Measurements from ENCODE around the gene MYO15B.

MYO15B gene

DNA sequence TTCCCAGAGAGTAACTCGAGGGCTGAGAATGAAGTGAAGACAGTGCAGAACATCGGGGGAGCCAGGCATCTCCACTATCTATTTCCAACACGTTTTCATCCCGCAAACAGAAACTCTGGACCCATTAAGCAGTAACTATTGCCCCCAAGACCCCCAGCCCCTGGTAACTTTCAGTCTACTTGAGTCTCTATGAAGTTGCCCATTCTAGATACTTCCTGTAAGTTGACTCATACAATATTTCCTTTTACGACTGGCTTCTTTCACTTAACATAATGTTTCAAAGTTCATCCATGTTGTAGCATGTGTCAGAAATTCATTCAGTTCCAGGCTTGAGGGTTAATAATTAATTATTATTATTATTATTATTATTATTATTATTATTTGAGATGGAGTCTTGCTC is 19.5 kb downstream of the MYO15B start:
- no peak for DNase-seq

DNA sequence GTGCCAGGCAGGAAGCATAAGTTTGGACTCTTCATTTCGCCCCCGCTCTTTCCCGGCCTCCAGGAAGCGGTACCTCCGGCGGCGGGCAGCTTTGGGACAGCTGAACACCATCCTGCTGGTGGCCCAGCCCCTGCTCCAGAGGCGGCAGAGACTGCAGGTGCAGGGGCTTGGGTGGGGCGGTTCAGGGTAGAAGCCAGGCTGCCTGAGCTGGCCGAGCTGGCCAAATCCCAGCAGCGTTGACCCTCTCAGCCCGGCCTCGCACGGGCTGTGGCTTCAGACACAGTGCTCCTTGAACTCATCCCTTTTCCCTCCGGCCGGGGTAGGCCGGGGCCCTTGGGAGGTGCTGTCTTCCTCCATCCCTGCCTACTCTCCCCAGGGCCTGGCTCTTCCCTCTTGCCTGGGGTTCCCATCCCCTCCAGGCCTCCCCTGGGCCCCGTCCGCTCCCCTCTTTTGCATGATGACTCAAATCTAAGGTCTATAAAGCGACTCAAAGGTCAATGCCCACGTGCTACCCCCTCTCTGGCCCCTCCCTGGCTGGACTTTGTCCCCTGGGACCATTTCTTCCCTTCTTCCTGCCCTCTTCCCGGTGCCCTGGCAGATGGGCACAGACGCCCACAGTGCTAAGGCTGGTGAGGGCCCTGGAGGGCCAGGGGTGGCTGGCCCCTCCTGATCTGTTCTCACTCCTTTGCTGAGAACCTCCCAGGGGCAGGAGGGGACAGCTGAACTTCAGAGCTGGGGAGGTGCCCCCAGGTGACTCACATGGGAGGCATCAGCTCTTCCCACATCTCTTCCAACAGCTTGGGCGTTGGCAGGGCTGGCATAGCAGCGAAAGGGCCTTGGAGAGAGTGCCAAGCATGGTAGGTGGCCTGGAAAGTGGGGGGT is 22.7 kb downstream of the MYO15B start:
- no peak for DNase-seq

GRCh38 chr17:75611851-75612429 is 24.3 kb downstream of the MYO15B start:
- no peak for DNase-seq

DNA sequence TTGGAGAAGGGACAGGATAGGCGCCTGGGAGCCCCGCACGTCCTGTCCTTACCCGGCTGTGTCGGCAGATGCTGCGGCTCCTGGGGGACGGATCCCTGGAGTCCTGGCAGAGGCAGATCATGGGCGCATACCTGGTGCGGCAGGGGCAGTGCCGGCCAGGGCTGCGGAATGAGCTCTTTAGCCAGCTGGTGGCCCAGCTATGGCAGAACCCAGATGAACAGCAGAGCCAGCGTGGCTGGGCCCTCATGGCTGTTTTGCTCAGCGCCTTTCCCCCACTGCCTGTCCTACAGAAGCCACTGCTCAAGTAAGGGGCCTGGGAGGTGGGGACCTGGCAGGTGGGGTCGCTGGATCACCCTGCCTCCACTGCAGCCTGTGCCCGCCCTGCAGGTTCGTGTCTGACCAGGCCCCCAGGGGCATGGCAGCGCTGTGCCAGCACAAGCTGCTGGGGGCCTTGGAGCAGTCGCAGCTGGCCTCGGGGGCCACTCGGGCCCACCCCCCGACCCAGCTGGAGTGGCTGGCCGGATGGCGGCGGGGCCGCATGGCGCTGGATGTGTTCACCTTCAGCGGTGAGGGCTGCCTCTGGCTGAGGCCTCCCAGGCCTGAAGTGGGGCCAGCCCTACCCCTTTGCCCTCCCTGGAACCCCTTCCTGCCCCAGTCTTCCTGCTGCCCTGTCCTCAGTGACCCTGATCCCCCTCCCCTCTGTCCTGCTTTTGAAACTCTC is 25.5 kb downstream of the MYO15B start:
- no peak for DNase-seq

DNA sequence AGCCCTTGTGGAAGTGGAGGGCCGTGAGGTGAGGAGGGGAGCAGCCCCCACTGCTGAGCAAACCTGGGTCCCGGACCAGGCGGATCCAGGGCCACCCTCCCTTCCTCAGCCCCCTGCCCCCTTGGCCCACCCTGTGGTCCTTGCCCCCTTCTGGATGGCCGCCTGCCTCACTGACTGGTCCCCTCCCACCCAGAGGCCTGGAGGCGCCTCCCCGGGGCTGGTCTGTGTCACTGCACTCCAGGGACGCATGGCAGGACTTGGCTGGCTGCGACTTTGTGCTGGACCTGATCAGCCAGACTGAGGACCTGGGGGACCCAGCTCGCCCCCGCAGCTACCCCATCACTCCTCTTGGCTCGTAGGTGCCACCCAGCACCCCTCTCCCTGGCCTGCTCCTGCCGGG is 26.4 kb downstream of the MYO15B start:
- no peak for DNase-seq

DNA sequence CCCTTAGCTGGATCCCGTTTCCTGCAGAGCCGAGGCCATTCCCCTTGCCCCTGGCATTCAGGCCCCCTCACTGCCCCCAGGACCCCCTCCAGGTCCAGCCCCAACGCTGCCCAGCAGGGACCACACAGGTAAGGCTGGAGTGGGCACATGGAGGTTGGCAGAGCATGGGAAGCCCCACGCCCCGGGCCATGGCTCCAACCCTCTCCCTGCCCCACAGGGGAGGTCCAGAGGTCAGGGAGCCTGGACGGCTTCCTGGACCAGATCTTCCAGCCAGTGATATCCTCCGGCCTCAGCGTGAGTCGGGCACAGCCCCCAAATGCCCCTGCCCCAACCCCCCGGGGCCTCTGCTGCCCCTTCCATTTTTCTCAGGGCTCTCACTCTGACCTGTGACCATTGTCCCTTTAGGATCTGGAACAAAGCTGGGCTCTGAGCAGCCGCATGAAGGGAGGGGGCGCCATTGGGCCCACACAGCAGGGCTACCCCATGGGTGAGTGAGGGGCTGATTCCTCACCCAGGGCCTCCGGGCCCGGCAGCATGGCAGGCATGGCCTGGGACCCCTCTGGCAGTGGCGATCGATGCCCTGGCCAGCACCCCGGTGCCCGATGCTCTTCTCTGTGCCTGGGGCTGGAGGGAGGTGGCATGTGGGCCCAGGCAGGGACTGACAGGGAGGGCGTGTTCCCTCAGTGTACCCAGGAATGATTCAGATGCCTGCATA is 27.1 kb downstream of the MYO15B start:
- no peak for DNase-seq

- DNase-seq, result no peak
Measured at GRCh38 chr17:75615301-75615700, 27.7 kb downstream of the MYO15B start.

- no peak for DNase-seq
Measured at GRCh38 chr17:75616521-75617122, 29.0 kb downstream of the MYO15B start.

- no peak for DNase-seq
Measured at GRCh38 chr17:75617218-75617617, 29.6 kb downstream of the MYO15B start.

DNA sequence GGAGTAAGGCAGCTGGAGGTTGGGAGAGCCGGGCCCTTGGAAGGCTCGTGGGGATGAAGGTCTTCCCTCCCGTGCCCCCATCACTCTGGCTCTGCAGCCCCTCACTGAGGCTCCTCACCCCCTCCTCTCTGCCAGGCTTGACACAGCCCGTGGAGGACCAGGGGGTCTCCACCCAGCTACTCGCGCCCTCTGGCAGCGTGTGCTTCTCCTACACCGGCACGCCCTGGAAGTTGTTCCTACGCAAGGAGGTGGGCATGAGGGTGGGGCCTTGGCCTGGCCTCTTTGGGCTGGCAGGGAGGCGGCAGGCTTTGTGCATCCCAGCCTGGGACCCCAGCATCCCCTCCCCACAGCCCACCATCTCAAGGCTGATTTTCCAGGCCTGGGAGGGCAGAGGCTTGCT is 30.1 kb downstream of the MYO15B start:
- no peak for DNase-seq

DNA sequence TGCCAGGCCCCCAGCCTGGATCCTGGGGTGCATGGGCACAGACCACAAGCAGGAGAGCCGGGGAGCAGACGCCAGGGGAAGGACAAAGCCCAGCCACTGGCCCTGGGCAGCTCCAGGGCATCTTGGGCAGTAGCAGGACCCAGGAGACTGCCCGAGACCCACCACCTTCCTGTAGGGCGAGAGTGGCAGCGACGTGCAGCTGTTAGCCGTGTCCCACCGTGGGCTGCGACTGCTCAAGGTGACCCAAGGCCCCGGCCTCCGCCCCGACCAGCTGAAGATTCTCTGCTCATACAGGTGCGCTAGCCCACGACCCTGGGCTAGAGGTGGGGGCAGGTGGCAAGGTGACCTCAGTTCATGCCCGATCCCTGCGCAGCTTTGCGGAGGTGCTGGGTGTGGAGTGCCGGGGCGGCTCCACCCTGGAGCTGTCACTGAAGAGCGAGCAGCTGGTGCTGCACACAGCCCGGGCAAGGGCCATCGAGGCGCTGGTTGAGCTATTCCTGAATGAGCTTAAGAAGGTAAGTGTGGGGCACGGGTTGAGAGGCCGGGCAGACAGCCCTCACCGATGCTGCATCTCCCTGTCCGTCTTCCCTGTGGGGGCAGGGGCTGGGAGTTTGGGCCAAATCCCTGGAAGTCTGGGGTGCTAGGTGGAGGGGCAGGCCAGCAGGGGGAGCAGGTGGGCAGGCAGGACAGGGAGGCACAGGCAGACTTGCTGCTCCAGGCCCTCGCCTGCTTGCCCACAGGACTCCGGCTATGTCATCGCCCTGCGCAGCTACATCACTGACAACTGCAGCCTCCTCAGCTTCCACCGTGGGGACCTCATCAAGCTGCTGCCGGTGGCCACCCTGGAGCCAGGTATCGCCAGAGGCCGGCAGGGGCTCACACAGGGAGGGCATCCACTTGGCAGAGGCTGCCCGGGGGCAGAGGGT is 32.2 kb downstream of the MYO15B start:
- DNase-seq, result no peak

DNA sequence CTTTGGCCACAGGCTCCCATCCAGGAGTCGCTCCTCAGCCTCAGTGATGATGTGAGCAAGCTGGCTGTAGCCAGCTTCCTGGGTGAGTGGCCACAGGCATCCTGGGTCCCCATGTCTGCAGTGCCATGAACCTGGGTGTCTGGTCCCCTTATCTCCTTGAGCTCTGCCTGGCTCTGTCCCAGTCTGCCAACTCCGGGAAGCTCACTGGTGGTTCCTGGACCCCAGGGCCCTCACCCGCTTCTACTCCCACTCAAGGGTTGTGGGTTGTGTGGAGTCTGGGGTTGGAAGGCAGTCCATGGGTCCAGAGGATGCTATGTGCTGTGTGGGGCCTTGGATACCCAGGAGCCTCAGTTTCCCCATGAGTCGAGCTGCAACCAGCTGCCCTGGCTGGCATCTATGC is 33.9 kb downstream of the MYO15B start:
- DNase-seq, result no peak

GRCh38 chr17:75622076-75622475 is 34.5 kb downstream of the MYO15B start:
- DNase-seq, result no peak

DNA sequence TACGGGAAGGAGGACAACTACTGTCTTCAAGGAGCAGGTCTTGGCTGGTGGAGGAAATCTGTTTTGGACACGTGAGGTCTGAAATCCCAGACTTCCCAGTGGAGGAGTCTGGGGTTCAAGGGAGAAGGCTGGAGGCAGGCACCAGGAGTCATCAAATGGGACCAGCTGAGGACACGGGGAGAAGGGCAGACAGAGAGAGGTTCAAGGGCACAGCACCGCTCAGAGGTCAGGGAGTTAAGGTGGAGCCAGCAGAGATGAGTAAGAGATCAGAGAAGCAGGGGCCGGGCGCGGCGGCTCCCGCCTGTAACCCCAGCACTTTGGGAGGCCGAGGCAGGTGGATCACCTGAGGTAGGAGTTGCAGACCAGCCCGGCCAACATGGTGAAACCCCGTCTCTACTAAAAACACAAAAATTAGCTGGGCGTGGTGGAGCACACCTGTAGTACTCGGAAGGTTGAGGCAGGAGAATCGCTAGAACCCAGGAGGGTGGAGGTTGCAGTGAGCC is 35.2 kb downstream of the MYO15B start:
- DNase-seq, result no peak

GRCh38 chr17:75623386-75623785 is 35.8 kb downstream of the MYO15B start:
- DNase-seq, result no peak

GRCh38 chr17:75624021-75624420 is 36.4 kb downstream of the MYO15B start:
- no peak for DNase-seq

DNA sequence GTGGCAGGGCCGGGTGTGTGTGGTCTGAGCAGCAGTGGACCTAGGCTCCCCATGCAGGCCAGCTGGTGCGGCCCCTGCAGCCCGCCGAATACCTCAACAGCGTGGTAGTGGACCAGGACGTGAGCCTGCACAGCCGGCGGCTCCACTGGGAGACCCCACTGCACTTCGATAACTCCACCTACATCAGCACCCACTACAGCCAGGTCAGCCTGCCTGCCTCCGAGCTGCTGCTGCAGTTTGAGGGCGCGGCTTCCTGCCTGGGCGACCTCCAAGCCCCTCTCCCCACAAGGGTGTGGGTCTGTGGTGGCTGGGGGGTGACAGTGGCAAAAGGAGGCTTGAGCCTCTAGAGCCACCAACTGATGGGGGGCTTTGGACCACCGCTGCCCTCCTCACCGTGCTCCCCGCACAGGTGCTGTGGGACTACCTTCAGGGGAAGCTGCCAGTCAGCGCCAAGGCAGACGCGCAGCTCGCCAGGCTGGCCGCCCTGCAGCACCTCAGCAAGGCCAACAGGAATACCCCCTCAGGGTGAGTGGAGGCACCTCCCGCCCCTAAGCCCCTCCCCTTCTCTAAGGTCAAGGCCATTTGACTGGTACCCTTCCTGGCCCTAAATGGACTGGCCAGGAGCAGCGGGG is 37.2 kb downstream of the MYO15B start:
- no peak for DNase-seq

DNA sequence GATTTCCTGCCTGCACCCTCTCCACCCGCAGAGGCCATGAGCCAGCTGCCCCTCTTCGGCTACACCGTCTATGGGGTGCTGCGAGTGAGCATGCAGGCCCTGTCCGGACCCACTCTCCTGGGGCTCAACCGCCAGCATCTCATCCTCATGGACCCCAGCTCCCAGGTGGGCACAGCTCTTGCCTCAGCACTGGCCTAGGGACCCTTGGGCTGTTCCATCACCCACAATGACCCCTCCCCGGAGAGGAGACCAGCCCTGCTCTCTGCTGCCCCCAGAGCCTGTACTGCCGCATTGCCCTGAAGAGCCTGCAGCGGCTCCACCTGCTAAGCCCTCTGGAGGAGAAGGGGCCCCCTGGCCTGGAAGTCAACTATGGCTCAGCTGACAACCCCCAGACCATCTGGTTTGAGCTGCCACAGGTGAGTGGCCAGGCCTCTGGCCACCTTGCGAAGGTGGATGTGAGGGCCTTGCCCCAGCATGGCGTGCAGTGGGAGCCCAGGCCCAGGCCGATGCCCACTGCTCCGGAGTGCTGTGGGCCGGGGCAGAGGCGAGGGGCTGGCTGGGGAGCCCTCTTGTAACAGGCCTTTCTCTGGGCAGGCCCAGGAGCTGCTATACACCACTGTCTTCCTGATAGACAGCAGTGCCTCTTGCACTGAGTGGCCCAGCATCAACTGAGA is 38.4 kb downstream of the MYO15B start:
- no peak for DNase-seq

- DNase-seq, result no peak
Measured at GRCh38 chr17:75626496-75627038, 39.0 kb downstream of the MYO15B start.

GRCh38 chr17:75627094-75627493 is 39.5 kb downstream of the MYO15B start:
- no peak for DNase-seq

Data from activated T-cell treated with anti-CD3 and anti-CD28 coated beads for 4 hours (primary cell).